Measurements from ENCODE around the gene TSC1.

TSC1 gene

GRCh38 chr9:132943651-132944293, 644 bp downstream of the TSC1 start:
- DNase-seq (ENCODE audit: extremely low spot score): no peak

DNA sequence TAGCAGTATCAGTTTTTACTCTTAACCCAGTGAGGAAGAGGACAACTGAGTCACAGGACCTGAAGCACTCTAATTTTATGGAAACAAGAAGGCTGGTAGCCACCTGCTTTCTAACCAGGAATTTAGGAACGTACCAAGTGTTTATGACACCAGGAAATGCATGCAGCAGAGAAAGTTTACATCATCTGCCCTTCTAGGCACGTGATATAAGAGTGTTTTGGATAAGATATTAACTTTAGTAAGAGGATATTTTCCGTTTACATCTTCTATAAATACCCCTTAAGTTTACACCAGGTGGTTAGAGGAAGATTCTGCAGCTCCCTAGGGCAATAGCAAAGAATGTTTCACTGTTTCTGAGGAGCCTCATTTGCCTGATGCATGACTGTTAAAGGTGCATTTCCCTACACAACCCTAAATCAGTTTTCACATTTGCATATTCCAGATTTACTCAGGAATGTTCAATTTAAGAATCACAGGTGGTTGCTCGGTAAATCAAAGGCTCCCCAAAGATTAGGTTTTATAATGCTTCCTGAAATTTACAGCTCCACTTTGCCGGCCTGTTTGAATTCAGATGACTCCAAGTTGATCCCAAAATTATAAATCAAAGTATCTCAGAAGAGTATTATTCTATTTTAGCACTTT, 1.8 kb downstream of the TSC1 start:
- no peak for DNase-seq (ENCODE audit: extremely low spot score)
- ChIA-PET CTCF (interaction anchor here (3.6 kb wide), 1 partner anchor 80 kb away, joined by 13 read pairs; no protein-coding TSS in a partner anchor), POLR2A (no interaction called here)
- TF ChIP-seq, protein P1, sequence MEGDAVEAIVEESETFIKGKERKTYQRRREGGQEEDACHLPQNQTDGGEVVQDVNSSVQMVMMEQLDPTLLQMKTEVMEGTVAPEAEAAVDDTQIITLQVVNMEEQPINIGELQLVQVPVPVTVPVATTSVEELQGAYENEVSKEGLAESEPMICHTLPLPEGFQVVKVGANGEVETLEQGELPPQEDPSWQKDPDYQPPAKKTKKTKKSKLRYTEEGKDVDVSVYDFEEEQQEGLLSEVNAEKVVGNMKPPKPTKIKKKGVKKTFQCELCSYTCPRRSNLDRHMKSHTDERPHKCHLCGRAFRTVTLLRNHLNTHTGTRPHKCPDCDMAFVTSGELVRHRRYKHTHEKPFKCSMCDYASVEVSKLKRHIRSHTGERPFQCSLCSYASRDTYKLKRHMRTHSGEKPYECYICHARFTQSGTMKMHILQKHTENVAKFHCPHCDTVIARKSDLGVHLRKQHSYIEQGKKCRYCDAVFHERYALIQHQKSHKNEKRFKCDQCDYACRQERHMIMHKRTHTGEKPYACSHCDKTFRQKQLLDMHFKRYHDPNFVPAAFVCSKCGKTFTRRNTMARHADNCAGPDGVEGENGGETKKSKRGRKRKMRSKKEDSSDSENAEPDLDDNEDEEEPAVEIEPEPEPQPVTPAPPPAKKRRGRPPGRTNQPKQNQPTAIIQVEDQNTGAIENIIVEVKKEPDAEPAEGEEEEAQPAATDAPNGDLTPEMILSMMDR (IDR thresholded peaks at IDR 0.05; ENCODE audit: control extremely low read depth, extremely low read depth, low read depth, missing control alignments): no peak

More at GRCh38 chr9:132943651-132944293, 644 bp downstream of the TSC1 start:
- TF ChIP-seq, protein P1 (IDR thresholded peaks at IDR 0.05; ENCODE audit: control extremely low read depth, extremely low read depth, low read depth, missing control alignments): no peak
- ChIA-PET POLR2A (no interaction called here), CTCF (interaction anchor here (1.3 to 3.6 kb wide), 2 partner anchors 78 to 175 kb away, joined by 3 to 13 read pairs; no protein-coding TSS in a partner anchor)

GRCh38 chr9:132939169-132939568, 5.2 kb downstream of the TSC1 start:
- ChIA-PET CTCF (interaction anchor here (0.7 to 2.4 kb wide), 2 partner anchors 8 to 37 kb away, joined by 3 to 8 read pairs; no protein-coding TSS in a partner anchor), POLR2A (no interaction called here)
- DNase-seq (ENCODE audit: extremely low spot score): no peak
- TF ChIP-seq, protein P1 (IDR thresholded peaks at IDR 0.05; ENCODE audit: control extremely low read depth, extremely low read depth, low read depth, missing control alignments): no peak

DNA sequence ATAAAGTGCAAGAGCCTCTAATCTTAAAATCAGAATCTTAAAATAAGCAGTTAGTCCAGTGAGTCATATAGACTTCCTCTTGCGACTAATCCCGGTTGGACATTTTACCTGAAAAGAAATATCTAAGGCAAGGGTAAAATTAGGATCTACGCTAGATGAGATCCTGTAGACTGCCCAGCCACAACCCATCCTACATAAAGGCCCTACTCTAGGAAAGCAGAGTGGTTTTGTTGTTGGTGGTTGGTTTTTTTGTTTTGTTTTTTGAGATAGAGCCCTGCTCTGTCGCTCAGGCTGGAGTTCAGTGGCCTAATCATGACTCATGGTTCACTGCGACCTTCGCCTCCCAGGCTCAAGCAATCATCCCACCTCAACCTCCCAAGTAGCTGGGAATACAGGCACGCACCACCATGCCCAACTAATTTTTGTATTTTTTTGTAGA, 6.9 kb downstream of the TSC1 start:
- ChIA-PET CTCF (interaction anchor here (2.4 kb wide), 1 partner anchor 36 kb away, joined by 8 read pairs; no protein-coding TSS in a partner anchor), POLR2A (no interaction called here)
- TF ChIP-seq, protein P1 (IDR thresholded peaks at IDR 0.05; ENCODE audit: control extremely low read depth, extremely low read depth, low read depth, missing control alignments): no peak
- DNase-seq (ENCODE audit: extremely low spot score): no peak

GRCh38 chr9:132935026-132935425, 9.4 kb downstream of the TSC1 start:
- no peak for DNase-seq (ENCODE audit: extremely low spot score)
- TF ChIP-seq, protein P1 (IDR thresholded peaks at IDR 0.05; ENCODE audit: control extremely low read depth, extremely low read depth, low read depth, missing control alignments): no peak
- ChIA-PET CTCF (interaction anchor here (0.8 to 3.3 kb wide), 9 partner anchors 9 to 87 kb away, joined by 3 to 11 read pairs (median 5); partner anchors contain the start of gene GFI1B), POLR2A (no interaction called here)

DNA sequence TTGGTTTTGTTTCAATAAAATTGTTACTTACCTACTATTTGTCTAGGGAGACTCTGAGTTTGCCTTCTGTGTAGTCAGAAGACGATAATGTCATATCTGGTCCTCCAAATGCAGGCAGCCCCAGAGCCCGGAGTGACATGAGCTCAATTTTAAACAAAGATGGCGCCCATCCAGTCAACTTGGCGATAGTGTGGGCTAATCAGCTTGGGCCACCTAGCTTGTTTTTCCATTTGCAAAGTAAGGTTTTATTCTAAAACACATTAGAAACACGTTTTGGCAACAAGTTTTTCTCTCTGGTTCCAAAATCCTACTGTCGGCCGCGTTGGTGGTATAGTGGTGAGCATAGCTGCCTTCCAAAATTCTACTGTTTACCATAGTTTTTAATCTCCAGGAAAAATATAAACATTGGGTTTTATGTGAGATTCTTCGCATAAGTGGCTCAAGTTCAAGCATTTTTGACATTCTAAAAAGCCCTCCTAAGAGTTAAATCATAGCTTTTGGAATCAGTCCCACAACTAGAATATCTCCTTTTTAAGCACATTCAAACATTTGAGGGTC, 13.2 kb downstream of the TSC1 start:
- CTCF ChIA-PET: no interaction called here
- DNase-seq (ENCODE audit: extremely low spot score): no peak
- TF ChIP-seq, protein P1 (IDR thresholded peaks at IDR 0.05; ENCODE audit: control extremely low read depth, extremely low read depth, low read depth, missing control alignments): no peak
- POLR2A ChIA-PET: no interaction called here

All from GM10248 (cell line).